ENCODE measurements around the gene TMEFF1.

TMEFF1 gene

DNA sequence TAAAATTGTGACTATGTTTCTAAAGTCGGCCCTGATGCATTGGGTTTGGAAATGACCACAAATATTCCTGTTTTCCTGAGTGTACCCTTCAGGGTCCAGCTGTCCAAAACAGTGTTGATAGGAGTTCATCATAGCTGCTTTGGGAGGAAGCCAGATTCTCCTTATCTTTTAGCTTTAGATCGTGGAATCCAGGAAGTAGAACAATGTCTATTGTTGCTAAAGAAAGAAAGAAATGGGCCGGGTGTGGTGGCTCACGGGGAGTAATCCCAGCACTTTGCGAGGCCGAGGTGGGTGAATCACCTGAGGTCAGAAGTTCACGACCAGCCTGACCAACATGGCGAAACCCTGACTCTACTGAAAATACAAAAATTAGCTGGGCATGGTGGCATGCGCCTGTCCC is 114.4 kb downstream of the TMEFF1 start:
- H3K9me3 ChIP-seq (ENCODE audit: control insufficient read depth, insufficient read depth, low read length) = no peaks in the 10 kb centered on the region
- no peaks in the 10 kb centered on the region for H3K79me2 ChIP-seq (ENCODE audit: control insufficient read depth, low read length)
- H4K20me1 ChIP-seq (ENCODE audit: control insufficient read depth, insufficient read depth, low read depth, low read length) = no peaks in the 10 kb centered on the region
- no peaks in the 10 kb centered on the region for H3K4me1 ChIP-seq (ENCODE audit: control insufficient read depth, low read length)
- no peaks in the 10 kb centered on the region for H3F3A ChIP-seq (ENCODE audit: control insufficient read depth, insufficient read depth)
- no peak overlapping the region for H3K4me3 ChIP-seq (ENCODE audit: low read length)
- H3K27me3 ChIP-seq (ENCODE audit: control insufficient read depth, low read length) = peaks cover 13% of the 10 kb centered on the region
- no peaks in the 10 kb centered on the region for H3K36me3 ChIP-seq (ENCODE audit: control insufficient read depth, low read length)
- H3K27ac ChIP-seq (ENCODE audit: low read depth, low read length) = no peak overlapping the region
- TF ChIP-seq EZH2phosphoT487 (IDR thresholded peaks at IDR 0.05; ENCODE audit: borderline replicate concordance, low read length) (no peak), CTCF (IDR thresholded peaks at IDR 0.05; ENCODE audit: low read depth, low read length, poor library complexity, severe bottlenecking) (no peak)
- no peak overlapping the region for H3K4me2 ChIP-seq (ENCODE audit: low read length)
- no peaks in the 10 kb centered on the region for H3K9me2 ChIP-seq (replicated peaks; ENCODE audit: control insufficient read depth, low read length)

GRCh38 chr9:100589582-100589981 is 116.6 kb downstream of the TMEFF1 start:
- H3K4me3 ChIP-seq (ENCODE audit: low read length) = no peak overlapping the region
- no peaks in the 10 kb centered on the region for H3K36me3 ChIP-seq (ENCODE audit: control insufficient read depth, low read length)

DNA sequence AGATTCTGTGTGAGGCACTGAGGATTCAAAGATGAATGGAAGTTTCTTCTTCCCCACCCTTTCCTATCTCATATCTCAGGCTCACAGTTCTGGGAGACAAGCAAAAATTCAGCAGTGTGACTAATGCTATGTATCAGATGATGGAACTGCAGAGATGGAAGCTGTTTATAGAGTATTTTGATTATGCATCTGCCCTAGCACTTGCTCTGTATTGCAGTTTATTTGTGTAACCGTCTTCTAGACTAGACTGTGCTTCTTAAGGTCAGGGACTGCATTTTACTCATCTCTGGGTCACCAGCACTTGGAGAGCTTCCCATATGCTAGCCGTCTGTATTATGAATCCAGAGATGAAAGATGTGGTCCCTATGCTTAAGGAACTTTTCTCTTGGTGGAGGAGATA is 117.5 kb downstream of the TMEFF1 start:
- H3K27me3 ChIP-seq (ENCODE audit: control insufficient read depth, low read length) = peaks cover 4% of the 10 kb centered on the region; the same call in 1 of the 2 replicates
- no peak overlapping the region for H3K4me3 ChIP-seq (ENCODE audit: low read length)
- TF ChIP-seq EZH2phosphoT487 (IDR thresholded peaks at IDR 0.05; ENCODE audit: borderline replicate concordance, low read length) (no peak), CTCF (IDR thresholded peaks at IDR 0.05; ENCODE audit: low read depth, low read length, poor library complexity, severe bottlenecking) (no peak)
- H4K20me1 ChIP-seq (ENCODE audit: control insufficient read depth, insufficient read depth, low read depth, low read length) = no peaks in the 10 kb centered on the region
- no peaks in the 10 kb centered on the region for H3K9me3 ChIP-seq (ENCODE audit: control insufficient read depth, insufficient read depth, low read length)
- no peaks in the 10 kb centered on the region for H3K36me3 ChIP-seq (ENCODE audit: control insufficient read depth, low read length)
- H3F3A ChIP-seq (ENCODE audit: control insufficient read depth, insufficient read depth) = no peaks in the 10 kb centered on the region
- H3K4me2 ChIP-seq (ENCODE audit: low read length) = no peak overlapping the region
- no peaks in the 10 kb centered on the region for H3K4me1 ChIP-seq (ENCODE audit: control insufficient read depth, low read length)
- H3K27ac ChIP-seq (ENCODE audit: low read depth, low read length) = no peak overlapping the region
- H3K9me2 ChIP-seq (replicated peaks; ENCODE audit: control insufficient read depth, low read length) = no peaks in the 10 kb centered on the region
- H3K79me2 ChIP-seq (ENCODE audit: control insufficient read depth, low read length) = no peaks in the 10 kb centered on the region

More at GRCh38 chr9:100589582-100589981, 116.6 kb downstream of the TMEFF1 start:
- no peaks in the 10 kb centered on the region for H3F3A ChIP-seq (ENCODE audit: control insufficient read depth, insufficient read depth)
- no peaks in the 10 kb centered on the region for H4K20me1 ChIP-seq (ENCODE audit: control insufficient read depth, insufficient read depth, low read depth, low read length)
- H3K9me3 ChIP-seq (ENCODE audit: control insufficient read depth, insufficient read depth, low read length) = no peaks in the 10 kb centered on the region
- no peak overlapping the region for H3K27ac ChIP-seq (ENCODE audit: low read depth, low read length)
- H3K4me1 ChIP-seq (ENCODE audit: control insufficient read depth, low read length) = no peaks in the 10 kb centered on the region
- H3K27me3 ChIP-seq (ENCODE audit: control insufficient read depth, low read length) = peaks cover 8% of the 10 kb centered on the region
- no peaks in the 10 kb centered on the region for H3K9me2 ChIP-seq (replicated peaks; ENCODE audit: control insufficient read depth, low read length)
- H3K79me2 ChIP-seq (ENCODE audit: control insufficient read depth, low read length) = no peaks in the 10 kb centered on the region
- TF ChIP-seq EZH2phosphoT487 (IDR thresholded peaks at IDR 0.05; ENCODE audit: borderline replicate concordance, low read length) (no peak), CTCF (IDR thresholded peaks at IDR 0.05; ENCODE audit: low read depth, low read length, poor library complexity, severe bottlenecking) (no peak)
- H3K4me2 ChIP-seq (ENCODE audit: low read length) = no peak overlapping the region
